CD4-positive, alpha-beta T cell treated with Interferon alpha-2 for 1 hour (primary cell): ENCODE results near the gene C3orf52.
A peak's percentile ranks its signal among the peaks of the same experiment; 100 is the strongest.

Source experiments
- DNase-seq, 2 donors: peaks; one replicate each; pipeline ENCODE4 v3.0.0-alpha.2; 2020 to 2022

Gene C3orf52

GRCh38 chr3:112119962-112120836 lies 34.0 kb downstream of the C3orf52 start:
- DNase-seq = peak in 1 of 2 donors; percentile 40

GRCh38 chr3:112121577-112122547 lies 35.7 kb downstream of the C3orf52 start:
- DNase-seq = no peak

GRCh38 chr3:112122870-112123269 lies 36.7 kb downstream of the C3orf52 start:
- DNase-seq = no peak

- DNase-seq = no peak
Measured at GRCh38 chr3:112123548-112123947, 37.4 kb downstream of the C3orf52 start.

GRCh38 chr3:112124907-112125607 lies 38.9 kb downstream of the C3orf52 start:
- DNase-seq = no peak

- DNase-seq = peak in 1 of 2 donors; percentile 45
Measured at GRCh38 chr3:112126511-112126911, 40.3 kb downstream of the C3orf52 start.

GRCh38 chr3:112127522-112128494 lies 41.6 kb downstream of the C3orf52 start:
- DNase-seq = peak in 1 of 2 donors; percentile 41

- DNase-seq = peak; percentile 81 to 85
Measured at GRCh38 chr3:112128843-112129727, 42.9 kb downstream of the C3orf52 start.

- no peak for DNase-seq
Measured at GRCh38 chr3:112129925-112130637, 43.9 kb downstream of the C3orf52 start.

- no peak for DNase-seq
Measured at GRCh38 chr3:112130638-112130993, 44.4 kb downstream of the C3orf52 start.

GRCh38 chr3:112131111-112131510 lies 44.9 kb downstream of the C3orf52 start:
- DNase-seq = peak in 1 of 2 donors; percentile 24

- no peak for DNase-seq
Measured at GRCh38 chr3:112132088-112132487, 45.9 kb downstream of the C3orf52 start.

GRCh38 chr3:112132554-112132953 lies 46.4 kb downstream of the C3orf52 start:
- DNase-seq = peak in 1 of 2 donors; percentile 37

- peak; percentile 87 to 88 for DNase-seq
Measured at GRCh38 chr3:112132975-112133448, 46.8 kb downstream of the C3orf52 start, which contains the start of gene GCSAM. GCSAM (minus strand) TSS chr3:112133248; CDS start chr3:112133120, 128 bp downstream.

GRCh38 chr3:112133626-112134334 lies 47.6 kb downstream of the C3orf52 start:
- no peak for DNase-seq

- peak; percentile 29 to 79 for DNase-seq
Measured at GRCh38 chr3:112134335-112135124, 48.3 kb downstream of the C3orf52 start.

GRCh38 chr3:112136046-112136445 lies 49.9 kb downstream of the C3orf52 start:
- no peak for DNase-seq
